ENCODE data around the gene PTPRK. TPM values are rescaled to one million over a fixed set of nuclear protein-coding genes. Genes with fewer than 3 reads are reported as not detected.

Gene PTPRK
- polyA plus RNA-seq, 12 donors, result 15.0 to 27.8 (median 21.1) TPM; not detected in 1

GRCh38 chr6:128517124-128517523 is 3.3 kb downstream of the PTPRK start:
- DNase-seq, result no peak

GRCh38 chr6:128516514-128516898 is 3.9 kb downstream of the PTPRK start:
- DNase-seq, result no peak

- no peak for DNase-seq
Measured at GRCh38 chr6:128515550-128516513, 4.6 kb downstream of the PTPRK start.

GRCh38 chr6:128513878-128514277 is 6.5 kb downstream of the PTPRK start:
- no peak for DNase-seq

GRCh38 chr6:128512296-128512695 is 8.1 kb downstream of the PTPRK start:
- DNase-seq, result no peak

GRCh38 chr6:128511506-128511905 is 8.9 kb downstream of the PTPRK start:
- DNase-seq, result no peak

GRCh38 chr6:128509709-128510108 is 10.7 kb downstream of the PTPRK start:
- DNase-seq, result no peak

- no peak for DNase-seq
Measured at GRCh38 chr6:128508588-128509296, 11.7 kb downstream of the PTPRK start.

GRCh38 chr6:128507337-128508310 is 12.8 kb downstream of the PTPRK start:
- no peak for DNase-seq

- no peak for DNase-seq
Measured at GRCh38 chr6:128505603-128506002, 14.8 kb downstream of the PTPRK start.

GRCh38 chr6:128504003-128504654 is 16.3 kb downstream of the PTPRK start:
- no peak for DNase-seq

- DNase-seq, result no peak
Measured at GRCh38 chr6:128500749-128501600, 19.4 kb downstream of the PTPRK start.

- no peak for DNase-seq
Measured at GRCh38 chr6:128500014-128500413, 20.4 kb downstream of the PTPRK start.

GRCh38 chr6:128499079-128499731 is 21.2 kb downstream of the PTPRK start:
- no peak for DNase-seq

GRCh38 chr6:128498234-128498633 is 22.2 kb downstream of the PTPRK start:
- DNase-seq, result no peak

GRCh38 chr6:128495536-128496333 is 24.7 kb downstream of the PTPRK start:
- DNase-seq, result no peak

- no peak for DNase-seq
Measured at GRCh38 chr6:128494440-128494839, 26.0 kb downstream of the PTPRK start.

GRCh38 chr6:128493877-128494276 is 26.5 kb downstream of the PTPRK start:
- no peak for DNase-seq

- DNase-seq, result no peak
Measured at GRCh38 chr6:128492386-128492785, 28.0 kb downstream of the PTPRK start.

Data from muscle of arm (tissue), 12 donors.